Sigmoid colon (tissue), 7 donors: ENCODE measurements around the gene STX4. TPM values are rescaled to one million over a fixed set of nuclear protein-coding genes. Genes with fewer than 3 reads are reported as not detected.

Experiments used
- DNase-seq: peaks from one replicate; pipeline ENCODE4 v3.0.0-alpha.2; 2019
- H3K27ac ChIP-seq, 4 donors: fragments of 200-600 bp; sonication (generic); one replicate each; pipeline ENCODE4 v1.5.1; 2016 to 2019; ENCODE audit warnings: mild to moderate bottlenecking in 1 of 4
- H3K27me3 ChIP-seq, 3 donors: fragments of 200-600 bp; sonication (generic); one replicate each; pipeline ENCODE4 v1.5.1; 2019; ENCODE audit warnings: mild to moderate bottlenecking in 1 of 3
- H3K36me3 ChIP-seq, 4 donors: fragments of 200-600 bp; sonication (generic); one replicate each; pipeline ENCODE4 v1.5.1; 2016 to 2019
- H3K4me1 ChIP-seq, 4 donors: fragments of 200-600 bp; sonication (generic); one replicate each; pipeline ENCODE4 v1.5.1; 2017 to 2019
- H3K4me3 ChIP-seq, 4 donors: fragments of 200-600 bp; sonication (generic); one replicate each; pipeline ENCODE4 v1.5.1; 2017 to 2019; ENCODE audit warnings: mild to moderate bottlenecking in 2 of 4, moderate library complexity in 1 of 4
- H3K9me3 ChIP-seq, 4 donors: fragments of 200-600 bp in 3 of 4; sonication (generic) in 3 of 4; one replicate each; pipeline versions ENCODE4 v1.5.1 to v1.6.1; 2013 to 2019
- EP300 ChIP-seq, 4 donors: sonication (generic); formaldehyde crosslinking; IDR thresholded peaks; one replicate each; pipeline ENCODE4 v1.6.1; 2017; ENCODE audit warnings: antibody characterized with exemption in 4 of 4
- POLR2A ChIP-seq, 2 donors: fragments of 450-650 bp; IDR thresholded peaks; one replicate each; pipeline ENCODE4 v1.6.1; 2016; ENCODE audit warnings: antibody characterized with exemption in 2 of 2, mild to moderate bottlenecking in 2 of 2, moderate library complexity in 2 of 2
- POLR2AphosphoS5 ChIP-seq, 4 donors: sonication (generic); formaldehyde crosslinking; IDR thresholded peaks; one replicate each; pipeline ENCODE4 v1.6.1; 2017; ENCODE audit warnings: antibody characterized with exemption in 4 of 4
- WGBS, 2 donors: extraction: QIAGEN DNeasy Blood & Tissue Kit; methylation state at CpG; one replicate each; pipeline ENCODE4 v1.1.7; 2013; 5-methylcytosine and 5-hydroxymethylcytosine counted together
- intact Hi-C: fragments of 100-400 bp; cut with DNase I; formaldehyde crosslinking; loops from one replicate; pipeline ENCODE4 v1.15.1; 2023
- polyA plus RNA-seq, 3 donors: library from polyadenylated mRNA; stranded (reverse); fragments of 200-250 nt; gene quantifications; one replicate each; pipeline ENCODE4 v1.2.3, GENCODE V29; 2013
- total RNA-seq, 4 donors: library from RNA; depleted of rRNA; stranded (reverse); fragments of >200 nt; gene quantifications; one replicate each; pipeline ENCODE4 v1.1.0, GENCODE V29; 2016
- TF ChIP-seq, protein P1 (sequence below), 4 experiments: fragments of 450-650 bp in 3 of 4; fragments of 200-600 bp in 1 of 4; IDR thresholded peaks; one replicate each; pipeline ENCODE4 v1.5.1; 2016 to 2019; ENCODE audit warnings: antibody characterized with exemption in 4 of 4, mild to moderate bottlenecking in 3 of 4, moderate library complexity in 2 of 4
- donor health status: healthy with polysubstance abuse.
- donor health status: Bipolar disorder and iron deficiency.
- donor health status: healthy.

STX4 gene
- total and polyA plus RNA-seq, 7 donors, result 23.9 to 76.3 (median 47.2) TPM

GRCh38 chr16:31082368-31083045 lies 49.1 kb downstream of the STX4 start:
- DNase-seq, result peak; percentile 55
- Histone ChIP-seq H3K27ac (no peak overlapping the region), H3K27me3 (no peaks in the 10 kb centered on the region), H3K4me1 (no peaks in the 10 kb centered on the region), H3K36me3 (peaks cover 39 to 93% (median 43%) of the 10 kb centered on the region in 4 donors), H3K4me3 (no peak overlapping the region), H3K9me3 (no peaks in the 10 kb centered on the region)
- TF ChIP-seq, protein P1, sequence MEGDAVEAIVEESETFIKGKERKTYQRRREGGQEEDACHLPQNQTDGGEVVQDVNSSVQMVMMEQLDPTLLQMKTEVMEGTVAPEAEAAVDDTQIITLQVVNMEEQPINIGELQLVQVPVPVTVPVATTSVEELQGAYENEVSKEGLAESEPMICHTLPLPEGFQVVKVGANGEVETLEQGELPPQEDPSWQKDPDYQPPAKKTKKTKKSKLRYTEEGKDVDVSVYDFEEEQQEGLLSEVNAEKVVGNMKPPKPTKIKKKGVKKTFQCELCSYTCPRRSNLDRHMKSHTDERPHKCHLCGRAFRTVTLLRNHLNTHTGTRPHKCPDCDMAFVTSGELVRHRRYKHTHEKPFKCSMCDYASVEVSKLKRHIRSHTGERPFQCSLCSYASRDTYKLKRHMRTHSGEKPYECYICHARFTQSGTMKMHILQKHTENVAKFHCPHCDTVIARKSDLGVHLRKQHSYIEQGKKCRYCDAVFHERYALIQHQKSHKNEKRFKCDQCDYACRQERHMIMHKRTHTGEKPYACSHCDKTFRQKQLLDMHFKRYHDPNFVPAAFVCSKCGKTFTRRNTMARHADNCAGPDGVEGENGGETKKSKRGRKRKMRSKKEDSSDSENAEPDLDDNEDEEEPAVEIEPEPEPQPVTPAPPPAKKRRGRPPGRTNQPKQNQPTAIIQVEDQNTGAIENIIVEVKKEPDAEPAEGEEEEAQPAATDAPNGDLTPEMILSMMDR (IDR thresholded peaks at IDR 0.05), result no peak
- no peak for TF ChIP-seq POLR2AphosphoS5 (IDR thresholded peaks at IDR 0.05)
- TF ChIP-seq EP300 (IDR thresholded peaks at IDR 0.05), result no peak
- TF ChIP-seq POLR2A (IDR thresholded peaks at IDR 0.05), result no peak
- intact Hi-C loops, result no loop called here
- 76 to 86% methylated on average over 14 of the region's 14 CpGs for WGBS, 2 donors

DNA sequence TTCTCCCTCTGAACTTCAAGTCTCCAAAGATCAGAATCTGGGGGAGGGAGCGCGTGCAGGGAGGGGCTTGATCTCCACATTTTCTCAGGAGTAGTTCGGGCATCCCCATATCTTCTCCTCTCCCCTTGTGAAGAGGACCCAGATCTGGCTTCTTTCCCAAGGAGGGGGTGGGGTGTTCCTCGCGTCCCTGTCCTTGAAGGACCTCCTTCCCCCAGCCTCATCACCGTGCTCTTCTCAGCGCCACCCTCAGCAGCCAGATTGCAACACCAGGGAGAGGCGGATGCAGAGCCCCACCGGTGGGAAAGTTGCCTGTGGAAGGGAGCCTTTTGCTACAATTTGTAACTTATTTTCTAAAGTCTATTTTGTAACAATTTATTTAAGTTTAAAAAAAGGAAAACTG lies 49.7 kb downstream of the STX4 start:
- Histone ChIP-seq H3K9me3 (no peaks in the 10 kb centered on the region), H3K36me3 (peaks cover 34 to 93% (median 39%) of the 10 kb centered on the region in 4 donors), H3K27me3 (no peaks in the 10 kb centered on the region), H3K27ac (no peak overlapping the region), H3K4me1 (no peaks in the 10 kb centered on the region), H3K4me3 (no peak overlapping the region)
- peak; percentile 62 for DNase-seq
- TF ChIP-seq POLR2AphosphoS5 (IDR thresholded peaks at IDR 0.05), result no peak
- intact Hi-C loops, result no loop called here
- 84 to 86% methylated on average over 9 of the region's 9 CpGs for WGBS, 2 donors

DNA sequence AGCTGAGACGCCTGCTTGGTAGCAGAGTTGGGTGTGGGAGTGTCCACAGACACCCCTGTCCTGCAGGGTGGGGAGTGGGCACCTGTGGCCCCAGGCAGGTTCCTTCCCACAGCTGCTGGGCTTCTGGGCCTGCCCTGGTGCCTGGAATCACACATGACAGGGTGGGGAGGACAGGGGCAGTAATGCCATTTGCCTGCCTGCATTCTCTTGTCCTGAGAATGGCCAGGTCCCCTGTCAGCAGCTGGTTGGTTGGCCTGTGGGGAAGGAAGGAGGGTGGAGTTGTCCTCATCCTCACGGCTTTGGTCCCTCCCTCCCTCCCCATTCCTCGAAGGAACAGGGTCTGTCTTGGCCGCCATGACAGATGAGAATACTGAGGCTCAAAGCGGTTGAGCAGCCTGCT lies 50.2 kb downstream of the STX4 start:
- Histone ChIP-seq H3K36me3 (peaks cover 29 to 92% (median 34%) of the 10 kb centered on the region in 4 donors), H3K4me1 (no peaks in the 10 kb centered on the region), H3K27ac (no peak overlapping the region), H3K27me3 (no peaks in the 10 kb centered on the region), H3K9me3 (no peaks in the 10 kb centered on the region), H3K4me3 (no peak overlapping the region)
- intact Hi-C loops, result no loop called here
- no peak for TF ChIP-seq POLR2A (IDR thresholded peaks at IDR 0.05)
- TF ChIP-seq, protein P1 (IDR thresholded peaks at IDR 0.05), result no peak
- no peak for TF ChIP-seq POLR2AphosphoS5 (IDR thresholded peaks at IDR 0.05)
- TF ChIP-seq EP300 (IDR thresholded peaks at IDR 0.05), result no peak
- no peak for DNase-seq
- WGBS, 2 donors, result 71 to 74% methylated on average over 5 of the region's 5 CpGs

- no peak for TF ChIP-seq EP300 (IDR thresholded peaks at IDR 0.05)
- no peak for TF ChIP-seq POLR2AphosphoS5 (IDR thresholded peaks at IDR 0.05)
- TF ChIP-seq, protein P1 (IDR thresholded peaks at IDR 0.05), result no peak
- no peak for TF ChIP-seq POLR2A (IDR thresholded peaks at IDR 0.05)
- Histone ChIP-seq H3K4me3 (no peak overlapping the region), H3K27me3 (no peaks in the 10 kb centered on the region), H3K4me1 (no peaks in the 10 kb centered on the region), H3K9me3 (no peaks in the 10 kb centered on the region), H3K27ac (no peak overlapping the region), H3K36me3 (peaks cover 25 to 88% (median 32%) of the 10 kb centered on the region in 4 donors)
- 91% methylated on average over 13 of the region's 13 CpGs for WGBS, 2 donors
- peak; percentile 55 for DNase-seq
- intact Hi-C loops, result no loop called here
These were observed 50.6 kb downstream of the STX4 start for GRCh38 chr16:31083981-31084380.

- Histone ChIP-seq H3K4me3 (no peak overlapping the region), H3K36me3 (peaks cover 18 to 86% (median 27%) of the 10 kb centered on the region in 4 donors), H3K9me3 (no peaks in the 10 kb centered on the region), H3K27me3 (no peaks in the 10 kb centered on the region), H3K4me1 (no peaks in the 10 kb centered on the region), H3K27ac (no peak overlapping the region)
- DNase-seq, result peak; percentile 61
- TF ChIP-seq POLR2AphosphoS5 (IDR thresholded peaks at IDR 0.05), result no peak
- TF ChIP-seq EP300 (IDR thresholded peaks at IDR 0.05), result no peak
- TF ChIP-seq, protein P1 (IDR thresholded peaks at IDR 0.05), result no peak
- TF ChIP-seq POLR2A (IDR thresholded peaks at IDR 0.05), result no peak
- WGBS, 2 donors, result 90 to 93% methylated on average over 16 of the region's 16 CpGs
- intact Hi-C loops, result no loop called here
These were observed 51.4 kb downstream of the STX4 start for GRCh38 chr16:31084584-31085302.
